Measurements from ENCODE around the gene HSD11B1.
"Not testable (repeated sequence)": the region's sequence is repeated elsewhere in the genome, so short reads cannot be mapped to it uniquely, and the experiment has no call there.

The HSD11B1 gene

GRCh38 chr1:209692296-209692695, 12.3 kb upstream of the HSD11B1 start:
- DNase-seq = no peak

- peak; percentile 57 for DNase-seq
Observed at GRCh38 chr1:209692745-209693504, 11.7 kb upstream of the HSD11B1 start.

GRCh38 chr1:209696673-209697072, 8.0 kb upstream of the HSD11B1 start:
- no peak for DNase-seq

DNA sequence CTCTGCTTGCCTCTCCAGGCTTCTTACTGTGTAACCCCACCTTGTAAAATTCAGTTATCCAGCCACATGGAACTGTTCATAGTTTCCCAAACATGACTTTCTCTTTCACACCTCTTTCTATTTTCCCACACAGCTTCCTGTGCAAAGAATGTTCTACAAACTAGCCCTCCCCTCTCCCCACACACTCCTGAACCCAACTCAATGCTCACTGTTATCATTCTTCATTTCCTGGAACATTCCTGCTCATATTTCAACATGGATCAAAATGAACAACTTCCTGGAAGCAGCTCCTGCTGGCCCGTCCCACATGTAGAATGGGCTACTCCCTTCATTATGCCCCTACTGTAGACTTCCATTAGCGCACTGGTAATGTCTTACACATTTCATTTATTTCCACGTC, 7.5 kb upstream of the HSD11B1 start:
- no peak for DNase-seq

DNA sequence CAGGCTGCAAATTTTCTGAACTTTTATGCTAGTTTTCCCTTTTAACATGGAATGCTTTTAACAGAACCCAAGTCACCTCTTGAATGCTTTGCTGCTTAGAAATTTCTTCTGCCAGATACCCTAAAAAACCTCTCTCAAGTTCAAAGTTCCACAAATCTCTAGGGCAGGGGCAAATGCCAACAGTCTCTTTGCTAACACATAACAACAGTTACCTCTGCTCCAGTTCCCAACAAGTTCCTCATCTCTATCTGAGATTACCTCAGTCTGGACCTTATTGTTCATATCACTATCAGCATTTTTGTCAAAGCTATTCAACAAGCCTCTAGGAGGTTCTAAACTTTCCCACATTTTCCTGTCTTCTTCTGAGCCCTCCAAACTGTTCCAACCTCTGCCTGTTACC, 4.0 kb upstream of the HSD11B1 start:
- not testable (repeated sequence) for DNase-seq

- no peak for DNase-seq
Observed at GRCh38 chr1:209702832-209703231, 1.8 kb upstream of the HSD11B1 start.

DNA sequence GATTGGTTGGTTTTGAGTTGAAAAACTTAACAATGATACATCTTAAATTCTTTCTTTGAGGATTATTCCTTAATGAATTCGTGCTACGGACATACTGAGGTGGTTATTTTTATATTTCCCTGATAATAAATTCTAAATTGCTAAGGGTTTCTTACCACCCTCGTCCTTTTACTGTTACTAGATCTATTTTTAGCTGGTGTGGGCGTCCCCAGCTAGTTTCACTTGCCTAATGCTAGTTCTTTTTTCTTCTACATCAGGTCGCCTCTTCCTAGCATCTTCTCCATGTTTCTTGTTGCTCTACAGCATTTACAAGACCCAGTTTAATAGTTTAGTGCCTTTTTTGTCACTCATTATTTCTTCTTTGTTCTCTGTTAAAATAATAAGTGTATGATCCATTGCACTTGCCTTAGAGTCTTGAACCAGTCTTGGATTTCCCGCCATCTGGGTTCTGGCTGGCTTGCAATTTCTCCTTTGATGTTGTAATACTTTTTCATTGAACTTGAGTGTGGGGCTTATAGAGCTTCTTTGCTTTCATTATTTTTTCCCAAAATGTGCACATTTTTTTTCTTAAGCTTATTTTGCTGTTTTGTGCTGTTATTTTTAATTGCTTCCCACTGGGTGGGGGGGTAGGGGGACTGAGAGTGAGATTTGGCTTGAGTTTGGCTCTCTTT, 677 bp upstream of the HSD11B1 start:
- DNase-seq = no peak

- no peak for DNase-seq
Observed at GRCh38 chr1:209705033-209705598, 470 bp downstream of the HSD11B1 start.

DNA sequence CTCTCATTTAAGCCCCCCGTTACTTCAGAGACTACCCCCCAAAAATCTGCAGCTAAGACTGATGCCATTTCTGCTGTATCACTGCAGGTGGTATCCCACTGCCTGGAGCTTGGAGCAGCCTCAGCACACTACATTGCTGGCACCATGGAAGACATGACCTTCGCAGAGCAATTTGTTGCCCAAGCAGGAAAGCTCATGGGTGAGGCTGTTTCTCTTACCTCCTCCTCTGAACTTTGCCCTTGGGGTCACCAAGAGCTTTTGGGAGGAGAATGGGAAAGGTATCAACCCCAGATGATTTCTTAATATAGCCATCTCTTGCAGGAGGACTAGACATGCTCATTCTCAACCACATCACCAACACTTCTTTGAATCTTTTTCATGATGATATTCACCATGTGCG, 2.0 kb downstream of the HSD11B1 start:
- no peak for DNase-seq

DNA sequence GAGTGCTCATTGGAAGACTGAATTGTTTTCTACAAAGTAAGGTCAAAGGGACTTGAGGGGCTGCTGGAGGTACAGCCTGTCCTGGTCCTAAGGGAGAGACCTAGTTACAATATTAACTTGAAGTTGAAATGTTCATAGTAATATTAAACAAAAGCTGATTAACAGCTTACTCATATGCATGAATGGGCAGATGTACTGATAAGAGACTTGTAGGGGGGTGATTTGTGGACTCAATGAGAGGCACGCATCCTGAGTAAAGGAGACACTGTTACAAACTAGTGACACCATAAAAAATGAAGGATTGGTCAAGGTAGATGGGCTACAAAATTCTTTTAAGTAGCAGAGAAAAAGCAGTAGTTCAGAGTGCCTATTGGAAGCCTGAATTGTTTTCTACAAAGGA, 2.7 kb downstream of the HSD11B1 start:
- DNase-seq = no peak

DNA sequence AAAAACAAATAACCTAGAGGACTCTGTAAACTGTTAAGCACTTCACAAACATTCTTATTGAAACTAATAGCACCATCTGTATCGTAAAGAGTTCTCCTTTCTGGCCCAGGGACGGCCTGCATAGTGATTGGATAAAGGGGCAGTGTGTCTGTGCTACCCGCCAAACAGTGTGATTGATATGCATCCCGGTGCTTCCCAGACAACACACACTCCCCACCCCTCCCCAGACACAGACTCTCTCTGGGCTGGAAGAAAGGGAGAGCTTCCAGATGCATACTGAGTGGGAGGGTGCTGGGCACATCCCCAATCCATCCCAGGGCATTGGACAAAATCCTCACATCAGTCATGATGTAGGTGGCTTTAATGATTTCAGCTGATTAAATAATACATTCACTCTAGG, 3.7 kb downstream of the HSD11B1 start:
- DNase-seq = no peak

- DNase-seq = no peak
Observed at GRCh38 chr1:209710093-209710492, 5.4 kb downstream of the HSD11B1 start.

DNA sequence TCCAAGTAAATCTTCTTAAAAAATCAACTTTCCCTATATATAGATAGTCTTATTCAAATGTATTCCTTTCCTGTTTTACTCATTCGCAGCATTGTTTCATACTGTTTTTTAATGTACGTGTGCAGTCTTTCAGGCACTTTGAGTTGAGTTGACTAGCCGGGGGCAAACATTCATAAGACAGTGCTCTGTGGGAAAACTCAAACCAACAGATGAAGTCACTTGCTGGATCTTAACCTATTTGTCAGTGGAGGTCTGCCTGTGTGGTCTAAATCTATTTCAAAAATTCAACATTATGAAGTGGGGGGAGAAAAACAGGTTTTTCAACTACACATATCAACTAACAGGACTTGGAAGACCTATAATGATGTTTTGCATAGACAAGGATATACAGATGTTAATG, 6.2 kb downstream of the HSD11B1 start:
- DNase-seq = no peak

GRCh38 chr1:209714338-209714737, 9.7 kb downstream of the HSD11B1 start:
- DNase-seq = no peak

DNA sequence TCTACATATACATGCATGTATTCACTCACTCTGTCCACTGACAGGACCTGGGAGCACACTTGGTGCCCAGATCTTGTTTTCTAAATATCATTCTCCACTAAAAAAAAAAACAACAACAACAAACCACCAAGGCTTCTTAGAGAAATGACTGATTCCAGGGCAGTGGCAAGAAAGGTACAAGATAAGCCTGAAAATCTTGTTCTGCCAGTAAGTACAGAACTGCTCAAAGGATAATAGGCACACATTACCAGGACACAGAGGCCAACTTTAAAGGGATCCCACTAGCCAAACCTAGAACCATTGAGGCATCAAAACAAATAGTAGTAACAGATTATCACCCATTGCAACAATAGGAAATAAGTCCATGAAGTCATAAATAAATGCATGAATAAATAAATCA, 10.7 kb downstream of the HSD11B1 start:
- DNase-seq = no peak

- no peak for DNase-seq
Observed at GRCh38 chr1:209717818-209718217, 13.2 kb downstream of the HSD11B1 start.

GRCh38 chr1:209720326-209720725, 15.7 kb downstream of the HSD11B1 start:
- DNase-seq = no peak

DNA sequence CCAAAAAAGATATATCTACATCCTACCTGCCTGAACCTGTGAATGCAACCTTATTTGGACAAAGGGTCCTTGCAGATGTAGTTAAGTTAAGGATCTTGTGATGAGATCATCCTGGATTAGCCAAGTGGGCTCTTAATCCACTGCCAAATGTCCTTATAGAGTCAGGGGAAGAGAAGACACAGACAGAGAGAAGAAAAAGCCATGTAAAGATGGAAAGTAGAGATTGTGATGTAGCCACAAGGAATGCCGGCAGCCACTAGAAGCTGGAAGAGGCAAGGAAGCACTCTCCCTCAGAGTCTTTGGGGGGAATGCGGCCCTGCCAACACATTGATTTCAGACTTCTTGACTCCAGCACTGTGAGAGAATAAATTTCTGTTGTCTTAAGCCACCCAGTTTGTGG, 16.2 kb downstream of the HSD11B1 start:
- no peak for DNase-seq

GRCh38 chr1:209721323-209721722, 16.7 kb downstream of the HSD11B1 start:
- DNase-seq = no peak

GRCh38 chr1:209723265-209723664, 18.6 kb downstream of the HSD11B1 start:
- DNase-seq = no peak

- DNase-seq = no peak
Observed at GRCh38 chr1:209723756-209724693, 19.4 kb downstream of the HSD11B1 start.

- no peak for DNase-seq
Observed at GRCh38 chr1:209727286-209727685, 22.6 kb downstream of the HSD11B1 start.

DNA sequence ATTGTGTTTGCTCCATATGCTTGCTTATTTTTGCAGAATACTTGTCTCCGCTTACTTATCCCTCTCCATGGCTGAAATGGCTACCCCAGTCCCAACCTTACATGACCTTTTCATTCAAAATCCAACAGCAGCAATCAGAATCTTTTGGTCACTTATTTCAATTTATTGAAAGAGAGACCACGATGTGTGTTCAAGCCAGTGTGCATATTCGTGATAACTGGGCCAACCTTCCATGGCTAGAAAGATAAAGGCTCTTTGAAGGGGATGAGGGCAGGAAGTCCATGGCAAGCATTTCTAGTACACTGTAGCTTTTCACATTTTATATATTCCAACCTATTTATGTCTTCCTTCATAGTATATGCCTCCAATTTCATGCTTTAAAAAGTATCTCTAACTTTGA, 23.1 kb downstream of the HSD11B1 start:
- no peak for DNase-seq
